RPMI7951 (cell line): ENCODE measurements around the gene SIVA1. TPM values are rescaled to one million over a fixed set of nuclear protein-coding genes. Genes with fewer than 3 reads are reported as not detected.

ENCODE experiments used
- DNase-seq: peaks from one replicate; pipeline ENCODE4 v3.0.0-alpha.2; 2012; ENCODE audit warnings: low read depth
- total RNA-seq: library from RNA; depleted of rRNA; stranded (reverse); fragments of >200 nt; shearing (Covaris generic); gene quantifications from 2 replicates; pipeline ENCODE4 v1.2.3, GENCODE V29; 2014; rRNA removed

The SIVA1 gene, protein sequence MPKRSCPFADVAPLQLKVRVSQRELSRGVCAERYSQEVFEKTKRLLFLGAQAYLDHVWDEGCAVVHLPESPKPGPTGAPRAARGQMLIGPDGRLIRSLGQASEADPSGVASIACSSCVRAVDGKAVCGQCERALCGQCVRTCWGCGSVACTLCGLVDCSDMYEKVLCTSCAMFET
- 196 and 335 TPM in 2 replicates for total RNA-seq

DNA sequence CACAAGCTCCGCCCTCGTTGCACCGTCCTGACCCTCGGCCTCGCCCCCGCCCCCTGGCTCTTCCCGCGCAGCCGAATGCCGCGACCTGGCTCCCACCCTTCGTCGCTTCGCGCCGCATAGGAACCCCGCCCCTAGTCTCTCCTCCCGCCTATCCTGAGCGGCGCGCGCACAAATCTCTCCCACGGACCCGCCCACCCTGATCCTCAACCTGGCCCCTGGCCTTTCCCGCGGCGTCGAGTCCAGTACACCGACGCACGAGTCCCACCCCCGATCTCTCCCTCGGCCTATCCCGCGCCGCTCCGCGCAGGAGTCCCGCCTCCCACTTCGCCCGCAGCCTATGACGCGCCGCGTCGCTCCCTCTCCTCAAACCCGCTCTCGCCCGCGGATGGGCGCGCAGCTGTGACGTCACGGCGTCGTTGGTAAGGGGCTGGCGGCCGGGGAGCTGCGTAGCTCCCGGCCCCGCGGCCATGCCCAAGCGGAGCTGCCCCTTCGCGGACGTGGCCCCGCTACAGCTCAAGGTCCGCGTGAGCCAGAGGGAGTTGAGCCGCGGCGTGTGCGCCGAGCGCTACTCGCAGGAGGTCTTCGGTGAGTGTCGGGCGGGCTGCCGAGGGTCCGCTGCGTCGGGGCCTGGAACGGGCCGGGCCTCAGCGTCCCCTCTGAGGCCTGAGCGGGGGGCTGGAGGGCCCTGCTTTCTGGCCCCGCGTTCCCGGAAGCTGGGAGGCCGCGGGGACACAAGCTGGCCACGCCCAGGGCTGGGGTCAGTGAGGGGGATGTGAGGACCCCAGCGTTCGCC lies at the start of gene SIVA1:
Gene SIVA1 (plus strand): TSS at position 413 of the 793 bp plus-strand sequence. CDS start 55 bp downstream, at position 468.
- peak; percentile 97 for DNase-seq

DNA sequence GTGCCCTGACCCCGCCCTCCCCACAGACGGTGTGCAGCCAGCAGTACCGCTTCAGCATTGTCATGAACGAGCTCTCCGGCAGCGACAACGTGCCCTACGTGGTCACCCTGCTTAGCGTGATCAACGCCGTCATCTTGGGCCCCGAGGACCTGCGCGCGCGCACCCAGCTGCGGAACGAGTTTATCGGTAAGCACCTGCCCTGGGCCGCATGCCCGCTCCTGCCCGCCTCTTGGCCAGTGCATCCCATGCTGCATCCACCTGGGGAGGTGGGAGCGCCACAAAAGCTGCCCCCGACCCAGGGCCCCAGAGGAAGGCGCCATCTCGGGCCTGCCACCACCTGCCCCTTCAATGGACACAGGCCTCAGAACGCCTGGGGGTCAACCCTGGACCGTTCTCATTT lies 49.7 kb upstream of the SIVA1 start:
- no peak for DNase-seq

DNA sequence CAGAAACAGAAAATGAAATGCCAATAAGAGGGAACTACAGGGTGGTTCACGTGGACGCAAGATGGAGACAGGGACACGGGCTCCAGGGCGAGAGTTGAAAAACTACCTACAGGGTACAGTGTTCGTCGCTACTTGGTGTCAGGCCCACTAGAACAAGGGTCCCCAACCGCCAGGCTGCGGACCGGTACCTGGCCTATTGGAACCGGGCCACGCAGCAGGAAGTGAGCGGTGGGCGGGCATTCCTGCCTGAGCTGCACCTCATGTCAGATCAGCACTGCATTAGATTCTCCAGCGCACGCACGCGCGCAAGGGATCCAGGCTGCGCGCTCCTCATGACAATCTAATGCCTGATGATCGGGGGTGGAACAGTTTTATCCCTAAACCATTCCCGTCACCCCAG lies 48.7 kb upstream of the SIVA1 start:
- DNase-seq, result no peak

DNA sequence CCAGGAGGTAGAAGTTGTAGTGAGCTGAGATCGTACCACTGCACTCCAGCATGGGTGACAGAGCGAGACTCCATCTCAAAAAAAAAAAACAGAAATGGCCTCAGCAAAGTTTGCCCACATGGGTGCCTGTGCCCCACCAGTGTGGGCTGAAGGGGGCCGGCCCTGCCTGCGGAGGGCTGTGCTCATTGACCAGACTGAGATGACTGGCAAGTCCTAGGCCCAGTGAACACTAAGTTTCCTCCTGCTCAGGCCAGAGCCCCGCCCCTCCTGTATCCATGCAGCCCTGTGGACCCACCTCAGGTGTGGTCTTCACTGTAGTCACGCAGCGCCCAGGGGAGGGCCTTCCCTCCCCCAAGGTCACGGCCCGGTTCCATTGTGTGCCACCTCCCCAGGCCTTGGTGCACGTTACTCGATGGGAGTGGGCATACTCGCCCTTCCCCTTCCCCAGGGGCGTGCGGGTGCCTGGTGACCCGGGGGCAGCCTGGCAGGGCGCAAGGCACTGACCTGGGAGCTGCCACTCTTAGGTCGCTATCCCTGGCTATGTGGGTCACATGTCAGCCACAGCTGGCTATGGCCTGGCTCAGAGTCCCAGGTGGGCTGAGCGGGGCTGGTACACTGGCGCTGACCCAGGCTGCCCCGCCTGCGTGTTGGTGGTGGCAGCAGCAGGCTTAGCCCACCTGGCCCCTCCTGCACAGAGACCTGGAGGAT lies 47.5 kb upstream of the SIVA1 start:
- no peak for DNase-seq

DNA sequence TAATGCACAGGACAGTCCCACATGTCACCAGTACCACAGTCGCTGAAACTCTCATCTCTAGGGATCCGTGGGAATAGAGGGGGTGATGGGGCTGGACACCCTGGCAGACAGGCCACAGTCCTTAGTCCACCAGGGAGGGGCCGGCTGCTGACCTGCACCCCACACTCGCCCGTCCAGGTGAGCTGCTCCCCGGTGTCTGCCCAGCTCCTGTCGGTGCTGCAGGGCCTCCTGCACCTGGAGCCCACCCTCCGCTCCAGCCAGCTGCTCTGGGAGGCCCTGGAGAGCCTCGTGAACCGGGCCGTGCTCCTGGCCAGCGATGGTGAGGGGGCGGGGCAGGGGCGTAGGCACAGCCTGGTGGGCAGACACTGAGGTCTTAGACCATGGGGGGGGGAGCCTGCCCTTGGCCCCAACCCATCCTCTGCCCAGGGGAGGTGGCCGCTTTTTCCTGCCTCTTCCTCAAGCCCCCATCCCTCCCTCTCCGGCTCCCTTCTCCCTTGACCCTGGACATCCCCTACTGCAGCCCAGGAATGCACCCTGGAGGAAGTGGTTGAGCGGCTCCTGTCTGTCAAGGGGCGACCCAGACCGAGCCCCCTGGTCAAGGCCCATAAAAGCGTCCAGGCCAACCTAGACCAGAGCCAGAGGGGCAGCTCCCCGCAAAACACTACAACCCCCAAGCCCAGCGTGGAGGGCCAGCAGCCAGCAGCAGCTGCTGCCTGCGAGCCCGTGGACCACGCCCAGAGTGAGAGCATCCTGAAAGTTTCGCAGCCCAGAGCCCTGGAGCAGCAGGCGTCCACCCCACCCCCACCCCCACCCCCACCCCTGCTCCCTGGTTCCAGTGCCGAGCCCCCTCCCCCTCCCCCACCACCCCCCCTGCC lies 46.0 kb upstream of the SIVA1 start:
- no peak for DNase-seq

DNA sequence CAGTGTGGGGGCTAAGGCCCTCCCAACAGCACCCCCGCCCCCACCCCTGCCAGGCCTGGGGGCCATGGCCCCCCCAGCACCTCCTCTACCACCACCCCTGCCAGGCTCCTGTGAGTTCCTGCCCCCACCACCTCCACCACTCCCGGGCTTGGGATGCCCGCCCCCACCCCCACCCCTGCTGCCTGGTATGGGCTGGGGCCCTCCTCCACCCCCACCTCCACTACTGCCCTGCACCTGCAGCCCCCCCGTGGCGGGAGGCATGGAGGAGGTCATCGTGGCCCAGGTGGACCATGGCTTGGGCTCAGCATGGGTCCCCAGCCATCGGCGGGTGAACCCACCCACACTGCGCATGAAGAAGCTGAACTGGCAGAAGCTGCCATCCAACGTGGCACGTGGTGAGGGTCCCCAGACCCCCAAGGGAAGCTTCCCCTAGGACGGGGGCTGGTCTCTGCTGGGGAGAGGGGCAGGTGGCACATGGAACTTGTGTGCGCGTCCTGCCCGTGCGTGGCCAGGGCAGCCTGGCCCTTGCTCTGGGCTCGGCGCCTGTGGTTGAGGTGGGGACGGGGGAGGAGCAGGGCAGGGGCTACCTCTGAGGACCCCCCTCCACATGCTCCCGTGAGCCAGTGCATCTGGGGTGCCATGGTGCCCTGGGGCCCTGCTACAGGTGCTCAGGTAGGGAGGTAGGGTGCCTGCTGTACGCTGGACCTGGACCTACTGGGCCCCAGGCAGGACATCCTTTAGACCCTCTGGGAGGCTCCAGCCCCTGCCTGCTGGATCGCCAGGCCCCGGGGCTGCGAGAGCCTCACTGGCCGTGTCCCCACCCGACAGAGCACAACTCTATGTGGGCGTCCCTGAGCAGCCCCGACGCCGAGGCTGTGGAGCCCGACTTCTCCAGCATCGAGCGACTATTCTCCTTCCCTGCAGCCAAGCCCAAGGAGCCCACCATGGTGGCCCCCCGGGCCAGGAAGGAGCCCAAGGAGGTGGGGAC lies 45.0 kb upstream of the SIVA1 start:
- no peak for DNase-seq

DNA sequence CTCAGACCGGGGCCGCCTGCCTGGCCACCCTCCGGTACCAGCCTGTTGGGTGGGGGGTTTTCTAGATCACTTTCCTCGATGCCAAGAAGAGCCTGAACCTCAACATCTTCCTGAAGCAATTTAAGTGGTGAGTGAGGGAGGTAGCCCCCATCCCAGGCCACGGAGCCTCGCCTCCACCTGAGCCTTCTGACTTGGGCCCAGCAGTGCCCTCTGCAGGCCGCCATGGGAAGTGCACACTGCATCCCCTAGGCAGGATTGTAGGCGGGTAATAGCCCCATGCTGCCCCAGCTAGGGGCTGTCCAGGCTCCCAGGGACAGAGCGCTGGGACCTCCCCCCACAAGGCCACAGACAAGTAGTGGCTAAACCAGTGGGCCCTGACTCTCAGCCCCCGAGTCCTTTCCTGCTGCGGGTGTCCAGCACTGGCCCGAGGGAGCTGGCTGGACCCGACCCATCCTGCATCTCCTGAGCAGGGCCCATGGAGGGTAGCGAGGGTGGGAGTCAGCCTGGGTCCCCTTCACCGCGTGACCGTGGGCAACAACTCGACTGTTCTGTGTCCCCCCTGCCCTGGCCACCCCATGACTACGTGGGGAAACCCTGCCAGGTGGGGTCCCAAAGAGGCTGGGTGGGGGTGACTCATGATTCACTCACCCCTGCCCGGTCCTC lies 44.2 kb upstream of the SIVA1 start:
- DNase-seq, result peak; percentile 39

DNA sequence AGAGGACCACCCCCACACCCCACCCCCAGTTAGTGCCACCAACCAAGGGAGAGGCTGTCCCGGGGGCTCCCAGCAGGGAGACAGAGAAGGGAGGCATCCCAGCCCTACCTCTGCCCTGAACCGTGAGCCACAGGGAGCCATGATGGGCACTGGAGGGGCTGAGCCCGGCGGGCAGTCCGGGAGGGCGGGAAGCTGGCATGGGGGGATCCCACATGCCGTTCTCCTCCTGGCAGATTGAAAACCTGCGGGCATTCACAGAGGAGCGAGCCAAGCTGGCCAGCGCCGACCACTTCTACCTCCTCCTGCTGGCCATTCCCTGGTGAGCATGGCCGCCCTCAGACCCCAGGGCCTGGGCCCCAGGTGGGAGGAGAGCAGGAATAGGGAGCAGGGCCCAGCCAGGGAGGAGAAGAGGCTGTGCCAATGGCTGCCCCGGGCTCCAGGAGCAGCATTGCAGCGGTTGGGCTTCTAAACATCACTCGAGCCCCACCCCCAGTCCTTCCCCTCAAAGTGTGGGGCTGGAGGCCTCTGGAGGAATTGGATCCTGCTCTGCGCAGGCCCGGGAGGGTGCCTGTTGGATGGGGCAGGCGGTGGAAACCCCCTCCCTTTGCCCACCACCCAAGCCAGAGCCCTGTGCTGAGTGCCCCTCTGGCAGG lies 43.4 kb upstream of the SIVA1 start:
- no peak for DNase-seq

DNA sequence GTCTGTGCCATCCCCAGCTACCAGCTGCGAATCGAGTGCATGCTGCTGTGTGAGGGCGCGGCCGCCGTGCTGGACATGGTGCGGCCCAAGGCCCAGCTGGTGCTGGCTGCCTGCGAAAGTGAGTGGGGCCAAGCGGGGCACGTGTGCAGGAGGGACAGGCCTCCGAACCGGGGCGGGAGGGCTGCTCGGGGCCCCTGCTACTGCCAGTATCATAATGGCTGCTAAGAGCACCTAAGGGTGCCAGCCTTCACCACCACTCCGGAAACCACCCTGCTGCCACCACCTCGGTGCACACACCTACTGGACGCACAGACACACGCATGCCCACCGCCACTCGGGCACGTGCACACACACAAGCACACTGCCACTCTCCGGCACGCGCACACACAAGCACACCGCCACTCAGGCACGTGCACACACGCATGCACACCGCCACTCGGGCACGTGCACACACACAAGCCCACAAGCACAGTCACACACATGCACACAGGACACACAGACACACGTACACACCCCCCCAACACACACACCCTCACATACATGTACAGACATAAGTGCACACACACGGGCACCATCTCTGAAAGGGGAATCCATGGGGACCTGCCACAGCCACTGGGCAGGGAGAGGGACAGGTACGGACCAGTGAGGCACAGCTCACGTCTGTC lies 42.7 kb upstream of the SIVA1 start:
- no peak for DNase-seq

DNA sequence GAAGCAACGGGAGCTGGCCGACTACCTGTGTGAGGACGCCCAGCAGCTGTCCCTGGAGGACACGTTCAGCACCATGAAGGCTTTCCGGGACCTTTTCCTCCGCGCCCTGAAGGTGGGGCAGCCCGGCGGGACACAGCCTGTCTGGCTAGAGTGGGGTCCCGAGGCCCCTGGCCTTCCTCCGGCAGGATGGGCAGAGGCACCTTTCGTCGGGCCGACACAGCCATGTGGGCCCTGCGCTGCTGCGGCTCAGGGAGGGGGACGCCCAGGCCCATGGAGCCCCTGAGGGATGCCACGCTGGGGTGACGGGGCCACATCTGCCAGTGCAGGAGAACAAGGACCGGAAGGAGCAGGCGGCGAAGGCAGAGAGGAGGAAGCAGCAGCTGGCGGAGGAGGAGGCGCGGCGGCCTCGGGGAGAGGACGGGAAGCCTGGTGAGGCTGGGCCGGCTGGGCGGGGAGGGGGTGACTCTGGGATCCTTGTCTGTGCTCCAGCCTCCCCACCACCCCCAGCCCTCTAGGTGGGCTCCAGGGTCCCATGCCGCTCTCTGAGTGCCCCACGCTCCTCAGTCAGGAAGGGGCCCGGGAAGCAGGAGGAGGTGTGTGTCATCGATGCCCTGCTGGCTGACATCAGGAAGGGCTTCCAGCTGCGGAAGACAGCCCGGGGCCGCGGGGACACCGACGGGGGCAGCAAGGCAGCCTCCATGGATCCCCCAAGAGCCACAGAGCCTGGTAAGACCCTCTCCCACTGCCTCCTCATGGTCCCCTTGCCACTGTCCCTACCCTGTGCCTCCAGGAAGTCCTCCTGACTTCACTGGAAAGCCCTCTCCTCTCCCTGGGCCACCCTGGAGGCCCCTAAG lies 39.8 kb upstream of the SIVA1 start:
- no peak for DNase-seq

DNA sequence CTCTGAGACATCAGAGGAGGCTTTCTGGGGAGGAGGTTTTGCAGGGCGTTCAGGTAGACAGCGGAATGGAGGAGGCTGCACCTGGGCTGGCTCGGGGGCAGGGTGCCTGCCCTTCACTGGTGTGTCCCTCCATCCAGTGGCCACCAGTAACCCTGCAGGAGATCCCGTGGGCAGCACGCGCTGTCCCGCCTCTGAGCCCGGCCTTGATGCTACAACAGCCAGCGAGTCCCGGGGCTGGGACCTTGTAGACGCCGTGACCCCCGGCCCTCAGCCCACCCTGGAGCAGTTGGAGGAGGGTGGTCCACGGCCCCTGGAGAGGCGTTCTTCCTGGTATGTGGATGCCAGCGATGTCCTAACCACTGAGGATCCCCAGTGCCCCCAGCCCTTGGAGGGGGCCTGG lies 38.9 kb upstream of the SIVA1 start:
- no peak for DNase-seq

DNA sequence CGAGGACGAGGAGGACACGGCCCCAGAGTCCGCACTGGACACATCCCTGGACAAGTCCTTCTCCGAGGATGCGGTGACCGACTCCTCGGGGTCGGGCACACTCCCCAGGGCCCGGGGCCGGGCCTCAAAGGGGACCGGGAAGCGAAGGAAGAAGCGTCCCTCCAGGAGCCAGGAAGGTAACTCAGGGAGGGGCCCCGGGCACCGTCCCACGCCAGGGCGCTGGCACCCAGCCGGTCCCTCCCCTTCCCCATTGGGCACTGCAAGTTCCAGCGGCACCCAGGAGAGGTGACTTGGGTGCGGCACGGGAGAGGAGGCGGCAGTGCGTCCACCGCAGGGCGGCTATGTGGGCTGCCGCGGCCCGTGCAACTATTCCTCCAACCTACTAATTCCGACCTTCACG lies 38.3 kb upstream of the SIVA1 start:
- DNase-seq, result no peak

DNA sequence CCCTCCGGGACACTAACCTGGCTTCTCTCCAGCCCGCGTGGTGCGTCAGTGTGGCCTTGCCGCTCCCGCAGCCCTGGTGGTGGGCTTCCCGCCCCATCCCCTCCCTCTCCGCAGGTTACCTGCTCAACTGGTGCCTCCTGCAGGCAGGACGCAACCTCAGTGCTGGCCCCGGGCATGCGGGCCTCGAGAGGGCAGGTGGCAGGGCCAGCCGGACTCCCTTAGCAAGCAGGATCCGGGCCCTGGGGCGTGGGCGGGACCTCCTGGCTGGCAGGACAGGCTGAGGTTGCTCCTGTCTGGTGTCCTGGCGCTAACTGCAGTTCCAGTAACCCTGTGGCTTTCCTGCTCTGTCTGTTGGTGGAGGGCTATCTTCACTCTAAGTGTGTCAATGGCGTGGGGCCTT lies 37.5 kb upstream of the SIVA1 start:
- no peak for DNase-seq

DNA sequence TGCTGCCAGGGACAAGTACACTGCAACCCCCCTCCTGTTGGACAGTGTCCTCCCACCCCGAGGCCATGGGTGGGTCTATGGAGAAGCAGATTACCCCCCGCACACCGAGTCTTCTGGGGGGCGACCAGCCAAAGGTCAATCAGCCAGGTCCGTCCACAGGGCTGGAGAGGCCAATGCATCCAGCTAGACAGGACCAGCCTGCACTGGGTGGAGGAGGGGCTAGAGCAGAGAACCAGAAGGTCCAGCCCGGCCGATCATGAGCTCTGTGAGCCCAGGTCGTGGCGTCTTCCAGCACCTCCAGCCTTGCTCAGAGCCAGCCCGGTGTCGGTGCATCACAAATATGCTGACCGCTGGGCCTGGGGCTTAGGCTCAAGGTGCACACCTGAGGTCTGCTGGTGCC lies 37.1 kb upstream of the SIVA1 start:
- DNase-seq, result no peak

DNA sequence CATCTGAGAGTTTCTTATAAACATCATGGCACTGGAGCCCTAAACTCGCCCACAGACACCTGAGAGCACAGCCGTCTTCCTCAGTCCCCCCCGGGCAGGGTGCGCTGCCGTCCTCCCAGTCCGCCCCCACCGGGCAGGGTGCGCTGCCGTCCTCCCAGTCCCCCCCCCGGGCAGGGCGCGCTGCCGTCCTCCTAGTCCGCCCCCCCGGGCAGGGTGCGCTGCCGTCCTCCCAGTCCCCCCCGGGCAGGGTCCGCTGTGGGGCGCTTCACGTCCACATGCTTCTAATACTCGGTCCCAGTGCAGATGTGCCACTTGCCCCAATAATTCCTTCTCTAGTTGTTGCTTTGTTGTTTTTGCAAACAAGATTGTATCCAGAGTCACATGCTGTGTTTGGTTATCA lies 35.8 kb upstream of the SIVA1 start:
- DNase-seq, result no peak

DNA sequence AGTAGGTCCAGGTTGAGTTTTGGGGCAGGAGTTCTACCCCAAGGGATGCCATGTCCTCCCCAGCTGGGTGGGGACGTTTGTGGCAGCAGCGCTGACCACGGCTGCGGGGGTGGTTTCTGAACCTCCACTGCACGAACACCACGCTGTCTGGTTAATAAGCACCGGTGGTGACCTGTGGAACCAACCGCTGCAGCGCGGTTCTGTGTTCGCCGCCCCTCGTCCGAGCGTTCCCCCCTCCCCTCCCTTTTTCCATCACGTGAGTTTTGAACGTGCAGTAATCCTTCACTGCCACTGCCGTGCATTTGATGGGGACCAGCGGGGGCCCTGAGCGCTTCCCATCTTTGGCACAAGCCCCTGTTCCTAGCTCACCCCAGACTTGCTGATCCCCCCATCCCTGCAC lies 35.3 kb upstream of the SIVA1 start:
- no peak for DNase-seq

DNA sequence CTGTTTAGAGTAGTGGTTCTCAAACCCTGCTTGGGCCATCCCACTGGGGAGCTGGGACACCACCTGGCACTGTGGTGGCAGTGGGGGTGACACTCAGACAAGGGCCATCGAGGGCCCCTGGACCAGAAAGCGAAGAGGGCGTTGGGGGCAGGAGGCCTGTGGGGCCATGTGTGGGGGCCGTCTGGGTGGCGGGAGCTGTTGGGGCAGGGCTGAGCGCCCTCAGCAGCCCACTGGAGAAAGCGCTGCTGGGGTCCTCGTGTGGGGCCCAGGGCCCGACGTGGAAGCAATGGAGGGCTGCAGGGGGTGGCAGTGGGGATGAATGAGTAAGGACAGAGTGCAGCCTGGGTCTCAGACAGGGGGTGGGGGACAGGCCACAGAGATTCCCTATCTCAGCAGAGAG lies 34.8 kb upstream of the SIVA1 start:
- no peak for DNase-seq

DNA sequence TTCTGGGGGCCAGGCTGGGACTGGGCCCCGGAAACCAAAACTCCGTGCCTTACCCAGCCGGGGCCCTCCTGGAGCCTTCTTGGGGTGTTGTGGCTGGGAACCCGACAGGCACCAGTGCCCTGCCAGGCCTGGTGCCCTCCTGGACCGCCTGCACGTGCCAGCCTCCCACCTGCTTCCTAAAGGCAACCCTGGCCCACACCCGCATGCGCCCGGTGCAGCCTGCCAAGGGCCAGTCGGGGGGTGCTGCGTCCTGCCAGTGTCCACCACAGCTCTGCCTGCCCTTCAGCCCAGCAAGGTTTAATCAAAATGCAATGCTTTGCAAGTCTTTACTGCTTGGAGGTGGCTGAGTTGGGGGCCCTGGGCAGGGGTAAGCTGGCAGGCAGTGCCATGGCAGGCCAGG lies 34.1 kb upstream of the SIVA1 start:
- DNase-seq, result no peak
